SHP77 (cell line): Measurements from ENCODE around the gene KCNIP2.
"Not testable (repeated sequence)": the region's sequence is repeated elsewhere in the genome, so short reads cannot be mapped to it uniquely, and the experiment has no call there.

Experiments
- DNase-seq, 2 experiments: peaks; one replicate each; lab custom pipeline; 2025; lab: John Stamatoyannopoulos, UW

KCNIP2 gene

DNA sequence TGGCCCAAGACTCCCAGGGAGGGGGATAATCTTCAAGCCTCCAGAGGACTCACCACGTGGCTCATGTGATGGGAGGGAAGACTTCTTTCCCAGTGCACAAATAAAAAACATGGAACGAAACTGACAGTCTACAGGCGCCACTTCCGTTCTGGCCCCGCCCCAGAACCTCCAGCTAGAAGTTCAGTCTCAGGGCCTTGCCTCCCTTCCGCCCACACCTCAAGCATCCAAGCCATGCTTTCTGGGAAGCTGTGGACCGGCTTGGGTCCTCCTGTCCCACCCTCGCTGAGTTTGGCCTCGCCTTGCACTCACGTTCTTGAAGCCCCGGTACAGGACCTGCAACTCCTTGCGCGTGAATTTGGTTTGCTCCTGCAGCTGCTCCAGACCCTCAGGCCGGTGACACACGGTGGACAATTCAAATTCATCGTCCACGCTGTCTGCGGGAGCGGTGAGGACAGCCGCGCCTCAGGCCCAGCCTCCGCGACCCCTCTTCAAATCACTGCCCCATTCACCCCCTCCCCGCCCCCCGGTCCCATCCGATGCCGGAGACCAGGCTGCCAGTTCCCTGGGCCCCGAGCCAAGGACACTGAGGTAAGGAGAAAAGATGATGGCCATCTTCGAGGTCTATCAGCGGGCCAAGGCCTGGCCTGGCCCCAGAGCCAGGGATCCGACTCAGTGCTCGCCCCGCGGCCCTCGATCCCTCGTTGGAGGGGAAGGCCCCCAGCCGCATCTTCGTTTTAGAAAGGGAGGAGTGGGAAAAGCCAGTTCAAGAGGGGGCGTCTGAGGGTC is 14.6 kb downstream of the KCNIP2 start:
- DNase-seq: no peak

DNA sequence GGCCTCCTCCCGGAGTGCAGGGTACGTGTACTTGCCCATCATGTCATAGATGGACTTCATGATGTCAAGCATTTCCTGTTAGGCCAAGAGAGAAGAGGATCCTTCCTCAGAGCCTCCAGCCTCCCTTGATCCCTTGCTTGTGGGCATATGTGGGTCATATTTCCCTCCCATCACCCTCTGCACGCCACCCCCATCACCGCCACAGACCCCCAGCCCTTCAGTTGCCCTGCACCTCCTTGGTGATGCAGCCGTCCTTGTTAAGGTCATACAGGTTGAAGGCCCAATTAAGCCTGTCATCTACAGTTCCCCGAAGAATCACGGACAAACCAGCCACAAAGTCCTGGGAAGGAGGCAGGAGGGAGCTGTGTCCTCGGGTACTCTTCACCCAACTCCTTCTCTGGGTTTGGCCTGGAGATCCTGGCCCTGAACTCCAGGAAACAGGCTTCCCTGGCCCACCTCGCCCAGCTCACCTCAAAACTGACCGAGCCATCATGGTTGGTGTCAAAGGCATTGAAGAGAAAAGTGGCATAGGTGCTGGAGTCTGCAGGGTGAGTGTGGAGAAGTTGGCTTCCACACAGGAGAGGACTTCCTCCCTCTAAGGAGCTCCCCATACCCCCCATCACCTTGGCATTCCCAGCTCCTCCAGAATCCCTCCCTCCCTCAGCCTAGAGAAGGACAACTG is 15.5 kb downstream of the KCNIP2 start:
- DNase-seq: no peak

DNA sequence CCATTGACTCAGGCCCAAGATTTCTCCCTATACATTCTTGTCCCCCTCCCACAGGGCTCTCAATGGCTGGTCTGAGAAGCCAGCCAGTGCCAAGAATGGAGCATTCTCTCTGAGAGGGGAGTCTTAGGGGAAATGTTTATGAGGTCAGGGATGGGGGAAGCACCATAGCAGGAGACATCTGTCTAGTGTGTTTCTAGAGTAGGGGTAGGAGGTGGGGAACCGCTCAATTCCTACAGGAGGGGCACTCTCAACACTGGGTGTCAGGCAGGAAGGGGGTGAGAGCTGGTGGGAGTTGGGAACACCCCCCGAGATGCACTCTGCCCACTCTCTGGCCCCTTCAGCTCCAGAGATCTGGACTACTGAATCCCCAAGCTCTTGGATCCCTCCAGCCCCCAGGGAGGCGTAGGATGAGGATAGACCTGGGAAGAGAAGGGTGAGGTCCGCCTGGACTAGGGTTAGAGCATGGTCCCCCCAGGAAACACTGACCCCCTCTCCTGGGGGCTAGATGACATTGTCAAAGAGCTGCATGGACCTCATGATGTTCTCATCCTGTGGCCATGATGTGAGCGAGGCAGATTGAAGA is 16.7 kb downstream of the KCNIP2 start:
- no peak for DNase-seq

DNA sequence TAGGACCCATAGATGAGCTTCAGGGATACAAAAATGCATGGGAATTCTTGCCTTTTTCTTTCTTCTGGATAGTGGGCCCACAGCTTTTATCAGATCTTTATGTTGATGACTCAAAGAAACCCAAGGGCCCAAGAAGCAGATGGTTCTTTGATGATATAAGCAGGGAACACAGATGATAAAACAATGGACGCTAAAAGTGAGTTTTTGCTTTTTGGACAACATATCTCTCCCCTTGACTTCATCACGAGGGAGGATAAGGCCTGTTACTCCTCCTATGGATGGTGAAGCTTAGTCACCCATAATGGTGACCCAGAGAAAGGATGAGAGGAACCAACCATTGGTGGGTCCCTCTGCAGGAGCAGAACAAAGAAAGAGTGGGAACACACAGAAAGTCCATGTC is 18.9 kb downstream of the KCNIP2 start:
- no peak for DNase-seq

DNA sequence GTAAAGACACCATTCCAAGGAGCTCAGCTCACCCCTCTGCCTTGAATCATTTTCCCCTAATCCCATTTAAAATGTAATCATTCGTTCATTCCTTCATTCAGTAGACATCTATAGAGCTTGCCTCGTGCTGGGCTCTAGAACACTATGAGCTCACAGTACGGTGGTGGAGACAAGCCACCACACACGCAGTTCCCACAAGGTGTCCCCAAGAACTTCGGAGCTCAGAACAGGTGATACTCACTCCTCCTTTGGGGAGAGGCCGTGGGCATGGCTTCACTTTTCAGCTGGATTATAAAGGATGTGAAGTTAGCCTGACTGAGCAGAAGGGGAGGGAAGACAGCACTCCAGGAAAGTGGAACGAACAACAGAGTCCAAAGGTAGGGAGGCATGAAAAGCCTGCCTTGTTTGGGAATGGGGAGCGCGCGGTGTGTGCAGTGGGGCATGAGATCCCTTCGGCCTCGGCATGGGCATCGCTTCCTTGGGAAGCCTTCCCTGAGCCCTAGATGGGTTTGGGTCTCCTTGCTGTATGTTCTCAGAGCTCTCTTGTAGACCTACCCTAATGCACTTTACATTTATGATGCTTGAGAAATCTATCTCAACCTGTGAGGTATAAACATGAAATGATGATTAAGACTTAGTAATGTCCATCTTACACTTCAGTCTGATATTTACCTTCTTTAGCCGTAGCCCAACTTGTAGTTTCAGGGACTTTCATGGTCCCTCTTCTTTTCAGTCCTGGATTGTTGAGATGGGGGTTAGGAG is 24.5 kb downstream of the KCNIP2 start:
- peak; percentile 25 to 49 for DNase-seq

DNA sequence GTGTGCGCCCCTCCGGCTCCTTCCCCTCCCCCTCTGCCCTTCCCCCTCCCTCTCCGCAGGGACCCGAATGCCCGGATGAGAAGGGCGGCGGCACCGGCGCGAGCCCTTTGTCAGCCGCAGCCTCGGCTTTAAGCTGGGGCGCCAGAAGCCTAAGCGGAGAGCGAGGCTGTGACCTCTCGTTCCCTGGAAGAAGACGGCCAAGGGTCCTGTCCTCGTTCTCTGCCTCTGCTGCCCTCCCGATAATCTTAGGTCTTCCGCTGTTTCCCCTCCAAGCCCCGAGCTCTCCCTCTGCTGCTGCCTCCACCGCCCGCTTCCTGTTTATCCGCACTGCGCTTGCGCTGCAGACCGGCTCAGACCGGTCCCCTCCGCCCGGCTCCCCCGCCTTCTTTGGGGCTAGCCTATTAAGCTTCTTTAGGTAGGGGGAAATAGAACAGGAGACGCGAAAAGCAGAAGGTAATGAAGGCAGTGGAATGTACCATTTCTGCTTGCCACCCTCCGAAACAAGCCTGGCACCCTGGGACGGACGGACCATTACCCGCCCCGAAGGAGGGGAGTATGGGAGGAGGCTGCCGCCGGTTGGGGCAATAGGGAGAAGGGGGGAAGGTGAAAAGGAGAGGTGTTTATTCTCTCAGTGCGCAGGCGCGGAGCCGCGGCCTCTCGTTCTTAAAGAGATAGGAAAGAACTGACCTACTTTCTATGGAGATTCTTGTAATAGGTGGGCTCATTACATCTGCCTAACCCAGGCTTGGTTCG is 25.3 kb downstream of the KCNIP2 start, which contains the start of gene OGA:
Gene OGA, minus strand, starts transcription at position 326 of the 753 bp plus-strand sequence. CDS start 422 bp downstream, outside the sequence.
- DNase-seq: peak; percentile 98

DNA sequence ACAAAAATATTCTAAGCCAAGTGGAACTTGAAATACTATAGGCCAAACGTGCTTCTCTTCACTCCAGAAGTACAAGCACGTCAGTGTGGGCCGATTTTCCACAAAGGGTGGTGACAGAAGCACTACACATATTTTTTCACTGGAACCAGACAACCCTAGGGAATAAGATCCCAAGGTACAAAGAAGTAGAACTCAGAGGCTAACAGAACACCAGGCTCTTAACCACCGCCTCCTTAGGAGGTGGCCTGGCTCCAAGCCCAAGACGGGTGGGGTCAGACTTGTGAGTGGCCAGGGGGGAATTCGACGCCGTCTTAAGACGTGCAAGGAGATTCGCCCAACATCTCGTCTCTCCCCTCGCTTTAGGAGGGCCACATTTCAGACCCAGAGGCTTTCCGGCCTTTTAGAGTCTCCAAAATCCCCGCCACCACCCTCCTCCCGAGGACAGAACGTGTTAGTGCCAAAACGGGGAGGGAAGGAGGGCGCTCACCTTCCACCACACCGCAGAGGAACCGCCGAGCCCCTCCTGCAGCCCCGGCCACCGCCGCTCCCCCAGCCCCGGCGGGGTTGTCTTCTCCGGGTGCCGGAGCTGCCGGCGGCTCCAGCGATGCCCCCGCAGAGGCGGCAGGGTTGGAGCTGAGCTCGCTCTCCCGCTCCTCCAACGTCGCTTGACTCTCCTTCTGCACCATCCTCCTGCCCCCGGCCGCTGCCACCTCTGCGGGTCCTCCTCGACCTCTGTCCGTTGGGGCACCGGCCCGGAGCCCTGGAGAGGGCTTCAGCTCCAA is 26.1 kb downstream of the KCNIP2 start:
- DNase-seq: no peak

DNA sequence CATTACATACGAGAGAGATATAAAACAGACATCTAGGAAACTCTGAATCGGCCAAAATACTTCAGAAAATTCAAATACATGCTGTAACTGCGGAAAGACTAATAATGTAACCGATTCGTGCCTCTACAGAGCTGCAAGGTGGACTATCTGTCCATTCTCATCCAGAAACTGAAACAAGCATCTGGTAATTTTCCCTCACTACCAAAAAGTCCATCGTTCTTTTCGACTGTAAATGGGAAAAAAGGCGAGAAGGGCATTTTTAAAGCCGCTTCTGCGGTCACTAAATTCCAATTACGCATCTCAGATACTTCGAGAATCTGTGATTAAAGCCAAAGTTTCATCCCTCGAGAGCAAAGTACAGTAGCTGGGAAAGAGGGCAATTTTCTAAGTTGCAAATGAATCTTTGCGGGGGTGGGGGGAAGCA is 26.7 kb downstream of the KCNIP2 start:
- DNase-seq: no peak

DNA sequence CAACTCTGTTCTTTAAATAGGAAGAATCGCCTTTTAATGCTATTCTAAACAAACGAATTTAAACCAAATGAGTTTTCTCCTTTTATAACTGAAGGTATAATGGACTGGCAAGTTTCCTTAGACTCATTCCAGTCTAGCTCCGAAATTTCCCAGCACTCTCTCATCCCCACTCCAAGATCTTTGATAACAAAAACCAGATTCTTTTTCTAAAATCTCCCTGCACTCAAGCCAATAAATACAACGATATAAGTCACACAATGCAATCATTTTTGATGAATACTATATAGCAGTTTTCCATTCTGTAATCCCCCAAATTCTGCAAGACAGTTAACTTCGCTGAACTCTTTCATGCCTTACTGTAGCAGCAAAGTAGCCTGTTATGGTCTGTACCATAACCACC is 27.2 kb downstream of the KCNIP2 start:
- no peak for DNase-seq

DNA sequence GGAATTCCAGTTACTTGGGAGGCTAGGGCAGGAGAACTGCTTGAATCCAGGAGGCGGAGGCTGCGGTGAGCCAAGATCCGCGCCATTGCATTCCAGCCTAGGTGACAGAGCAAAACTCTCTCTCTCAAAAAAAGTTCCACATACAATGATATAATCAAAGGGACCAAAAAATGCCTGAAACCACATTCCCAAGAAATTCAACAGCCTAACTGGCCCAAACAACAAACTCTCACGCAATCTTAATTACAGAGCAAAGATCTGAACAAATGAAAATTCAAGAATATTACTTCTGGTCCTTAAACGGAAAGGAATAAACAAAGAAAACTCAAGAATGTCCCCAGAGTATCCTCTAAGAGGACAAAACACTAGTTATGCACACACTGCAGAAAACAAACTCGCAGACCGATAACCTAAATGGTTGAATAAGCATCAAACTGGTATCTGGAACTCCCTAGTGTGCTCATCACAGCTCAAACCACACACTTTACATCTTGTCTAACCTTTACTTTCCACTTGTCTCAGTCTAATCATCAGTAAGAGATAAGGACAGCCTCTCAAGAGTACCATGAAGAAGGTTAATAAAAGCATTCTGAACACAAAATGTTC is 29.0 kb downstream of the KCNIP2 start:
- DNase-seq: no peak

DNA sequence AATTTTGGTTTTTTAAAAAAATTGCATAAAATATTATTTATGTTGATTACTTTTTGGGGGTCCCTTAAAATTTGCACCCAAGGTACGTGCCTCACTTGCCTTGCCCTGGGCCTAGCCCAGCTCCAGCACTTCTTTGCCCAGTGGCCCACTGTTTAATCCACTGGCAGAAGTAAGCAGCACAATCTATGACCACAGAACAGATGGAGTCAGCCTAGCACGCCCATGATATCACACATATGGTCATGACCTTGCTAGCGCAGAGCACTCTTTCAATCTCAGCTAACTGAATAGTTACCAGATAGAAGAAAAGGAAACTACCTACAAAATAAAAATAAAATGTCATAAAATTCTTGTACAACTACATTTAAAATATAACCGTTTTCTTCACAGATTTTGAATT is 31.0 kb downstream of the KCNIP2 start:
- DNase-seq: no peak

DNA sequence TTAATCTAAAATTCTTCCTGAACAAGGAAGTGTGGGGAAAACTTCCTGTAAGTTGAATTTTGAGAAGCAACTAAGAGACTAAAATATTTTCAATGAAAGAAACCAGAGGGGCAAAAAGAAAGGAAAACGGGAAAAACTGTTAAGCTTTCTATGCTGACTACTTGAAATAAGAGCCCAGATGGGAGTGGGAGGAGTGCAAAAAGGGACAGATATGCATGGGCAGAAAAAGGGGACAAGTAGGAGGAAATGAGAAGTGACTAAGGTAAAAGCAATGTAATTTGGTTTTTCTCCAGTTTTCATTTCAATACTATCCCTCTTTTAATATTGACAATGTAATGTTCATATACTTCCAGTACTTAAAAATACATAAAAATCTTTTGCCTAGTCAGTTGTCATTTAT is 36.4 kb downstream of the KCNIP2 start:
- no peak for DNase-seq

DNA sequence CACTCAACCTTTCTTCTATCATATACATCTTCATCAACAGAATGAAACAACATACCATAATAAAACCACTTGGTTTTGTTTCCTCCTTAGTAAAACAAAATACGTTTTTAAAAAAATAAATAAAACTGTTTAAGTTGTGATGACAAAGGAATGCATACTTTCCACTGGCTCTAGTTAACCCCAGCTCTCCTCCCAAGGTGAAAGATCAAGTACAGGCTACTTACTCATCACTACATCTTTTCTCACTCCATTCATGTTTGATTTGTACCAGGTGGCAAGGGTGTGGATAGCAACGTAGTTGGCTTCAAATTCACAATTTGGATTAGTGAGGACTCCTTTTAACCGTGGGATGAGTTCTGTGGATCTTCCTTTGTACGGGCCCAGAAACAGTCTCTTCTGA is 40.1 kb downstream of the KCNIP2 start:
- no peak for DNase-seq

DNA sequence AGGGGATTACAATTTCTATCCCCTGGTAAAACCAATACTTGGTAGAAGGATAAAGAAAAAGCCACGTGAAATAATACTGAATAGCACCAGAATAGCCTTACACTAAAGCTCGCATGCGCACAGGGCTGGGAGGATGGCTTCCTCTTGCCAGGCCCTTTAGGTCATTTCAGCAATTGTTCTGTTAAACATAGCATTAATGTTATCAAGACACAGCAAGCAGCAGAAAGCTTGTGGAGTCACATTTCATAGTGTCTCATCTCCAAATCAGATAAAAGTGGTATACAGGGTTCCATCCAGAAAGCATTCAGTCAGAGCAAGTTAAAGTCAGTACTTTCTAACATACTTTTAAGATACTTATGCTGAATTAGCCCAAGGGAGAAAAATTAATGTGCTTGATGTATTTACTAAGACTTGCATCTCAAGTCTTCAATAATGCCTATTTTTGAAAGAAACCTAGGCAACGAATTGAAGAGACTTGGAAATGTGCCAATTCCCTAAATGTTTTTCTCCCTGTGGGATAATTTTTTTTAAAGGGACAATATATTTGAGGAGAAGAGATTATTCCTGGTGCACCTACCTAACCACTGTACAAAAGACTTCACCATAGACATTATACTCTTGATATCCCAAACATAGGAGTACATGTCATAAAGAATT is 46.1 kb downstream of the KCNIP2 start:
- no peak for DNase-seq

DNA sequence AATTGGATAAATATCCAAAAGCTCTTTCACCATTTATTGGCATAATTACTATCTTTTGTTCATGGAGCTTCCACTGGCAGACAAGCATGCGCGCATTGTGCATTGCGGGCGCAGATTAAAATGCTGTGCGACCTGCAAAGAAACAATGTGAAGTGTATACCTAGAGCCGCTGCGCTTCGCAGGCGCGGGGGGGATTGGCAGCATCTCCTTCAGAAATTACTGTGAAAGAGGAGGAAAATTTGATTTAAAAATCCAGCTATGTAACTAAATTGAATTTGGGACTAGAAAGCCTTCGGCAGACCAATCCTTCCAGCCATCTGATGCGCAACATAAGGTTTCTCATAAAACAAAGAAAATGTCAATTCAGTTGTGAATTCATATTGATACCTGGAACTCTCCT is 50.1 kb downstream of the KCNIP2 start:
- DNase-seq: no peak

DNA sequence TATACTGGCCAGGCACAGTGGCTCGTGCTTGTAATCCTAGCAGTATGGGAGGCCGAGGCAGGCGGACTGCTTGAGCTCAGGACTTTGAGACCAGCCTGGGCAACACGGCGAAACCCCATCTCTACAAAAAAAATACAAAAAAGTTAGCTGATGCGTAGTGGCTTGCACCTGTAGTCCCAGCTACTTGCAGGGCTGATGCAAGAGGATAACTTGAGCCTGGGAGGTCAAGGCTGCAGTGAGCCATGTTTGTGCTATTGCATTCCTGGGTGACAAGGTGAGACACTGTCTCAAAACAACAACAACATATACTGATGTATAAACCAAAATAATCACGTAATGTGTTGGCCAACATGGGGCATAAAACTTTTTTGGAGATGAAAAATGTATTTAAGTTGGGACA is 53.9 kb downstream of the KCNIP2 start:
- no peak for DNase-seq

DNA sequence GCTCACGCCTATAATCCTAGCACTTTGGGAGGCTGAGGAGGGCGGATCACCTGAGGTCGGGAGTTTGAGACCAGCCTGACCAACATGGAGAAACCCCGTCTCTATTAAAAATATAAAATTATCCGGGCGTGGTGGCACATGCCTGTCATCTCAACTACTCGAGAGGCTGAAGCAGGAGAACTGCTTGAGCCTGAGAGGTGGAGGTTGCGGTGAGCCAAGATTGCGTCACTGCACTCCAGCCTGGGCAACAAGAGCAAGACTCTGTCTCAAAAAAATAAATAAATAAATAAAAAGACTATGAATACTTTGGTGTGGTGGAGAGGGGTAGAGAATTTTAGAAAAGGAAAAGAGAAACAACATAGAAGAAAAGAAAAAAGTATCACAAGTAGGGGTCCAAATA is 54.4 kb downstream of the KCNIP2 start:
- not testable (repeated sequence) for DNase-seq

DNA sequence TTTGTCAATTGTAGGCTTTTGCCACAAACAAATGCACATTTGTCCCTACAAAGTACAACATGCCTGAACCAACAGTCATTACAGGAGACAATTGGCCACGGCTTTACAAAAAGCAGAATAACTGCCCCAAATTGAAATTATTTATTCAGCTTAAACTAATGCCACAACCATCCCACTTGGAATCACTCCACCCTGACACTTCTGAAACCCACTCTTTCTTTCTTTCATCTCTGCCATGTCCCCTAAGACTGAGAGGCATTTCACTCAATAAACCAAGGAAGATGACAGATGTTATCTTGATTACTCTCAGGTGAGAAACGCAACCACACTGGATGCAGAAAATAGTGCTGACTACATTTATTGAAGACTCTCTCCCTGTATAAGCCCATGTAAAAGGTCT is 57.8 kb downstream of the KCNIP2 start:
- DNase-seq: no peak

DNA sequence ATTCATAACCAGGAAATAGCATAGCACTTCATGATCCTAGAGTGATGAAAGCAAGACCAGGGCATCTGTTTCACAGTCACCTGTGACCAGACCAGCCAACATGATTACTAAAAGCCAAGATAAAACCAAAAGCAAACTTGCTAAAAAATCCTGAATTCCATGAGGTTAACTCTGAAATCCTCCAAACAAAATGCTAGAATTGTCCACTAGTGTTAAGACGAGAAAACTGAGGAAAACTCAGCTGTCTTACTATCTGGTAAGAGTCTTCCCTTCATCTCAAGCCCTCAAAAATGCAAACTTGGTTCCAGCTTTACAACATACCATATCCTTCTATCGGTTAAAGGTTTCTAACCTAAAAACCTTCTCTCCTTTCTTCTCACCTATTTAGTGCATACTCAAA is 59.0 kb downstream of the KCNIP2 start:
- DNase-seq: no peak

DNA sequence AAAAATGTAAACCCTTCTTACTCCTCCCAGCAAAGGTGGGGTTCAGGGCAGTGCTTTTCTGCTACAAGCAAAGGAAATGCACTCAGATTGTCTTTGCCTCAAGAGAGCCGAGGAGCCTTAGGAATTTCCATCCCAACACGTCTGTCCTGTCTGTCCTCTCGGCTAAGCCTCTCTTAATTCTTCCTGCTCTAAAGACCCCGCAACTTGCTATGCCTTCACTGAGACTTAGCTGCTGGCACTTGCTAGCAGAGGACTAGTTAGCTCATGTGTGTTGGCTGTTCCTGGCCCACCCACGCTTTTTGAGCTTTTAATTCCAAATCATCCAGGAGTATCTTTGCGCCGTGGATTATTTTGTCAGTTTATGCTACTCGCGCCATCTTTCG is 59.9 kb downstream of the KCNIP2 start:
- no peak for DNase-seq
